Measurements from ENCODE around the gene ZNF618.

DNA sequence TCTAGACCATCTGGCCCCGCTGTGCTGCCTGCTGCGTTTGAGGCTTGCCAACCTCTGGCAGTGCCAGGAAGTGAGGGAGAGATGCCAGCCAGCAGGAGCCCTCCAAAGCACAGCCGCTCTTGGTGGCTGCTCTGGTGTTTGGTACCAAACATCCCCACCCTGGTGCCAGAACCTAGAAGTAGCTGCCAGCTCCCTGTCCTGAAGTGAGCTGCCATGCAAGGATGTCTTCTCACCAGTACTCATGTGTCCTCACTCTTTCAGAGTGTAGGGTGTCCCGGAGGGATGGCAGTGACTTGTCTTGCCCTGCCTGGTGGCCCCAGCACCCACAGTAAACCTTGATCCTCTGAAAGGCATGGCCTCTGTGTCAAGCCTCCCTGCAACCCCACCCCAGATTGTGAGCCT lies 158.6 kb downstream of the ZNF618 start:
- TF ChIP-seq EP300 (IDR thresholded peaks at IDR 0.05): no peak
- TF ChIP-seq, protein P1, sequence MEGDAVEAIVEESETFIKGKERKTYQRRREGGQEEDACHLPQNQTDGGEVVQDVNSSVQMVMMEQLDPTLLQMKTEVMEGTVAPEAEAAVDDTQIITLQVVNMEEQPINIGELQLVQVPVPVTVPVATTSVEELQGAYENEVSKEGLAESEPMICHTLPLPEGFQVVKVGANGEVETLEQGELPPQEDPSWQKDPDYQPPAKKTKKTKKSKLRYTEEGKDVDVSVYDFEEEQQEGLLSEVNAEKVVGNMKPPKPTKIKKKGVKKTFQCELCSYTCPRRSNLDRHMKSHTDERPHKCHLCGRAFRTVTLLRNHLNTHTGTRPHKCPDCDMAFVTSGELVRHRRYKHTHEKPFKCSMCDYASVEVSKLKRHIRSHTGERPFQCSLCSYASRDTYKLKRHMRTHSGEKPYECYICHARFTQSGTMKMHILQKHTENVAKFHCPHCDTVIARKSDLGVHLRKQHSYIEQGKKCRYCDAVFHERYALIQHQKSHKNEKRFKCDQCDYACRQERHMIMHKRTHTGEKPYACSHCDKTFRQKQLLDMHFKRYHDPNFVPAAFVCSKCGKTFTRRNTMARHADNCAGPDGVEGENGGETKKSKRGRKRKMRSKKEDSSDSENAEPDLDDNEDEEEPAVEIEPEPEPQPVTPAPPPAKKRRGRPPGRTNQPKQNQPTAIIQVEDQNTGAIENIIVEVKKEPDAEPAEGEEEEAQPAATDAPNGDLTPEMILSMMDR (IDR thresholded peaks at IDR 0.05): no peak

All from stomach (tissue), 4 donors.